K562 (cell line): ENCODE results near the gene MPZL1. TPM values are rescaled to one million over a fixed set of nuclear protein-coding genes. Genes with fewer than 3 reads are reported as not detected.

Experiments used
- CTBP1 ChIP-seq: fragments of 450-650 bp; IDR thresholded peaks from 2 replicates; pipeline ENCODE4 v1.6.1; 2016; ENCODE audit warnings: borderline replicate concordance
- MECOM ChIP-seq: fragments of 250-450 bp; sonication (Bioruptor Pico); IDR thresholded peaks from 2 replicates; pipeline ENCODE4 v1.8.0; 2022; ENCODE audit warnings: inconsistent platforms
- MGA ChIP-seq: fragments of 450-650 bp; IDR thresholded peaks from 2 replicates; pipeline ENCODE4 v1.6.1; 2016; ENCODE audit warnings: mild to moderate bottlenecking, moderate library complexity
- RBM22 ChIP-seq: fragments of 200-400 bp; formaldehyde crosslinking; IDR thresholded peaks from 2 replicates; pipeline ENCODE4 v1.6.1; 2018; ENCODE audit warnings: low read length, low read depth; ENCODE audit not compliant: poor library complexity, severe bottlenecking
- polyA plus RNA-seq, 8 experiments: library from polyadenylated mRNA; depleted of rRNA in 4 of 8; stranded (reverse) in 5 of 8; unstranded in 3 of 8; fragments of >200 nt; fragmentation: Nextera tagmentation in 2 of 8; fragmentation: Illumina TruSeq in 1 of 8; extraction: Ambion mirVana in 2 of 8; extraction: Trizol in 1 of 8; gene quantifications; 2 replicates each; pipeline versions ENCODE4 v1.2.1 to v1.2.3, GENCODE V29; 2011 to 2014; ENCODE audit warnings: inconsistent platforms in 1 of 8, missing spikeins in 1 of 8
- total RNA-seq, 7 experiments: library from RNA; depleted of rRNA in 6 of 7; stranded (reverse); fragments of >200 nt in 6 of 7; fragmentation: Illumina TruSeq in 2 of 7; extraction: Trizol in 2 of 7; gene quantifications; 2 replicates each; pipeline versions ENCODE4 v1.2.1 to v1.2.3, GENCODE V29; 2011 to 2021; ENCODE audit warnings: low replicate concordance in 1 of 7
- TF ChIP-seq, protein P1 (sequence below): fragments of 250-450 bp; sonication (Bioruptor Pico); IDR thresholded peaks from 2 replicates; pipeline ENCODE4 v1.4.0; 2020; ENCODE audit warnings: mild to moderate bottlenecking, moderate library complexity

Gene MPZL1
- total and polyA plus RNA-seq, 9 of the 15 experiments (the other 6 are each of a cell fraction or from before 2014, with no cell fraction given), result 14.5 to 153 (median 66.5) TPM

DNA sequence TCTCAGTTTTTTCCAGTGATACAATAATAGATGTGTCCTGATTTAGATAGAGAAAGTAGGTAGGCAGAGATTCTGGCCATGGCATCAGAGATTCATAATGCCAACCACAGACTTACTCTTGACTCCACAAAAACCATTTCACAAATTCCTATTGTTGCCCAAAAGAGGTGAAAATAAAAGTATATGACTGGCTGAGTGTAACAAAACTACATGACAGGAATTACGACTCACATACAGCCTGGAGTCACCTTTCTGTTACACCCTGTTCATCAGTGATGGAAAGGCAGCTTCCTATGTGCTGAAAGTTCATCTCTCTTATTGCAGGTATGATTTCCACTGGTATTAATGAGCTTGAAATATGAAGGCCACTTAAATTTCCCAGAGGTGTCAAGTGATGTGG is 72.3 kb downstream of the MPZL1 start (continued):
- TF ChIP-seq MGA (no peak), RBM22 (no peak), CTBP1 (no peak), MECOM (CRISPR knock-in tag) (no peak)
- TF ChIP-seq, protein P1, sequence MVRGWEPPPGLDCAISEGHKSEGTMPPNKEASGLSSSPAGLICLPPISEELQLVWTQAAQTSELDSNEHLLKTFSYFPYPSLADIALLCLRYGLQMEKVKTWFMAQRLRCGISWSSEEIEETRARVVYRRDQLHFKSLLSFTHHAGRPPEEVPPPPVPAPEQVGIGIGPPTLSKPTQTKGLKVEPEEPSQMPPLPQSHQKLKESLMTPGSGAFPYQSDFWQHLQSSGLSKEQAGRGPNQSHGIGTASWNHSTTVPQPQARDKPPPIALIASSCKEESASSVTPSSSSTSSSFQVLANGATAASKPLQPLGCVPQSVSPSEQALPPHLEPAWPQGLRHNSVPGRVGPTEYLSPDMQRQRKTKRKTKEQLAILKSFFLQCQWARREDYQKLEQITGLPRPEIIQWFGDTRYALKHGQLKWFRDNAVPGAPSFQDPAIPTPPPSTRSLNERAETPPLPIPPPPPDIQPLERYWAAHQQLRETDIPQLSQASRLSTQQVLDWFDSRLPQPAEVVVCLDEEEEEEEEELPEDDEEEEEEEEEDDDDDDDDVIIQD (CRISPR knock-in tag), result no peak
